Measurements from ENCODE around the gene KDM6A.

The KDM6A gene

GRCh38 chrX:44906041-44906440 lies 33.1 kb downstream of the KDM6A start:
- H2BK5ac ChIP-seq (ENCODE audit: low read depth, low read length, poor library complexity, severe bottlenecking), result no peak overlapping the region

GRCh38 chrX:44906542-44906941 lies 33.6 kb downstream of the KDM6A start:
- Histone ChIP-seq H2BK15ac (ENCODE audit: low read depth, poor library complexity, severe bottlenecking) (no peak overlapping the region), H4K8ac (ENCODE audit: low read length) (no peak overlapping the region), H3K18ac (ENCODE audit: low read depth in 1 of 2, low read length in 2 of 2) (no peak overlapping the region), H3K23ac (ENCODE audit: low read length in 2 of 2) (no peak overlapping the region), H3K14ac (ENCODE audit: low read length in 2 of 2) (no peak overlapping the region), H3K27ac (ENCODE audit: low read length, poor library complexity, severe bottlenecking) (no peak overlapping the region), H3K9me3 (ENCODE audit: control insufficient read depth, low read length) (peaks cover 7% of the 10 kb centered on the region), H3K27me3 (ENCODE audit: control insufficient read depth in 1 of 2, insufficient read depth in 1 of 2, low read length in 2 of 2) (no peaks in the 10 kb centered on the region), H3K4me1 (ENCODE audit: control insufficient read depth, insufficient read depth, low read depth, low read length) (no peaks in the 10 kb centered on the region), H2BK12ac (ENCODE audit: low read length in 2 of 2) (no peak overlapping the region), H3K79me1 (replicated peaks; ENCODE audit: low read length, poor library complexity, severe bottlenecking) (no peaks in the 10 kb centered on the region), H2AK5ac (ENCODE audit: low read length, severe bottlenecking) (no peak overlapping the region), H3K4me2 (ENCODE audit: low read length, poor library complexity, severe bottlenecking) (no peak overlapping the region), H2BK5ac (ENCODE audit: low read depth, low read length, poor library complexity, severe bottlenecking) (no peak overlapping the region), H3K9ac (ENCODE audit: low read length) (no peak overlapping the region), H3K36me3 (ENCODE audit: control insufficient read depth in 1 of 2, insufficient read depth in 2 of 2, low read depth in 1 of 2, low read length in 2 of 2) (no peaks in the 10 kb centered on the region), H3K4me3 (ENCODE audit: insufficient read depth in 1 of 2, low read depth in 1 of 2, low read length in 2 of 2) (no peak overlapping the region), H3K4ac (ENCODE audit: low read depth in 1 of 2, low read length in 2 of 2) (no peak overlapping the region), H2BK120ac (ENCODE audit: low read depth, low read length) (no peak overlapping the region), H2AFZ (ENCODE audit: low read depth, low read length) (no peak overlapping the region), H4K91ac (ENCODE audit: low read length) (no peak overlapping the region)
- DNase-seq, result no peak
- WGBS, result 100% methylated on average over 2 of the region's 6 CpGs

More at GRCh38 chrX:44906041-44906440, 33.1 kb downstream of the KDM6A start:
- peaks cover 7% of the 10 kb centered on the region for H3K9me3 ChIP-seq (ENCODE audit: control insufficient read depth, low read length)
- no peak overlapping the region for H3K14ac ChIP-seq (ENCODE audit: low read length in 2 of 2)
- no peak overlapping the region for H3K4me2 ChIP-seq (ENCODE audit: low read length, poor library complexity, severe bottlenecking)
- H3K27ac ChIP-seq (ENCODE audit: low read length, poor library complexity, severe bottlenecking), result no peak overlapping the region
- DNase-seq, result no peak
- no peak overlapping the region for H4K8ac ChIP-seq (ENCODE audit: low read length)
- H3K4me3 ChIP-seq (ENCODE audit: insufficient read depth in 1 of 2, low read depth in 1 of 2, low read length in 2 of 2), result no peak overlapping the region
- no peaks in the 10 kb centered on the region for H3K27me3 ChIP-seq (ENCODE audit: control insufficient read depth in 1 of 2, insufficient read depth in 1 of 2, low read length in 2 of 2)
- no peak overlapping the region for H2AFZ ChIP-seq (ENCODE audit: low read depth, low read length)
- H3K4ac ChIP-seq (ENCODE audit: low read depth in 1 of 2, low read length in 2 of 2), result no peak overlapping the region
- H2BK120ac ChIP-seq (ENCODE audit: low read depth, low read length), result no peak overlapping the region
- H3K4me1 ChIP-seq (ENCODE audit: control insufficient read depth, insufficient read depth, low read depth, low read length), result no peaks in the 10 kb centered on the region
- no peaks in the 10 kb centered on the region for H3K36me3 ChIP-seq (ENCODE audit: control insufficient read depth in 1 of 2, insufficient read depth in 2 of 2, low read depth in 1 of 2, low read length in 2 of 2)
- H4K91ac ChIP-seq (ENCODE audit: low read length), result no peak overlapping the region
- H2BK12ac ChIP-seq (ENCODE audit: low read length in 2 of 2), result no peak overlapping the region
- no peak overlapping the region for H3K23ac ChIP-seq (ENCODE audit: low read length in 2 of 2)
- no peak overlapping the region for H2BK15ac ChIP-seq (ENCODE audit: low read depth, poor library complexity, severe bottlenecking)
- H3K18ac ChIP-seq (ENCODE audit: low read depth in 1 of 2, low read length in 2 of 2), result no peak overlapping the region
- H3K79me1 ChIP-seq (replicated peaks; ENCODE audit: low read length, poor library complexity, severe bottlenecking), result no peaks in the 10 kb centered on the region
- no peak overlapping the region for H3K9ac ChIP-seq (ENCODE audit: low read length)
- H2AK5ac ChIP-seq (ENCODE audit: low read length, severe bottlenecking), result no peak overlapping the region
- 100% methylated on average over 2 of the region's 3 CpGs for WGBS

DNA sequence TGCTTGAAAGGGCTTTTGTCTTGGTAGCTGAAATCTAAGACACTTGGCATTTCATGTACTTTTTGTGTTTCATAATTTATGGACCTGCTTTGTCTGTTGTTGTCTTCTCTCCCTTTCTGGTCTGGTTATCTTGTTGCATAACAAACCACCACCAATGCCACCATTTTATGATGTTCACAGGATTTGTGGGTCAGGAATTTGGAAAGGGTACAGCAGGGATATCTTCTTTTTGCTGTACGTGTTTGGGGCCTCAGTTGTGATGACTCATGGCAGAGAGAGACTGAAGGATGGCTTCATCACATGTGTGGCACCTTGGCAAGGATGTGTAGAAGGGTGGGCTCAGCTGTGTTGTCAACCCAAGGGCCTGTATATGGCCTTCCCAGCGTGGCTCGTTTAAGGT lies 35.2 kb downstream of the KDM6A start:
- no peak overlapping the region for H3K18ac ChIP-seq (ENCODE audit: low read depth in 1 of 2, low read length in 2 of 2)
- no peak overlapping the region for H2AK5ac ChIP-seq (ENCODE audit: low read length, severe bottlenecking)
- H2BK12ac ChIP-seq (ENCODE audit: low read length in 2 of 2), result no peak overlapping the region
- H3K4me1 ChIP-seq (ENCODE audit: control insufficient read depth, insufficient read depth, low read depth, low read length), result no peaks in the 10 kb centered on the region
- no peak overlapping the region for H3K4me2 ChIP-seq (ENCODE audit: low read length, poor library complexity, severe bottlenecking)
- no peak overlapping the region for H2BK5ac ChIP-seq (ENCODE audit: low read depth, low read length, poor library complexity, severe bottlenecking)
- no peaks in the 10 kb centered on the region for H3K27me3 ChIP-seq (ENCODE audit: control insufficient read depth in 1 of 2, insufficient read depth in 1 of 2, low read length in 2 of 2)
- no peak overlapping the region for H3K4ac ChIP-seq (ENCODE audit: low read depth in 1 of 2, low read length in 2 of 2)
- H3K4me3 ChIP-seq (ENCODE audit: insufficient read depth in 1 of 2, low read depth in 1 of 2, low read length in 2 of 2), result no peak overlapping the region
- no peak overlapping the region for H4K8ac ChIP-seq (ENCODE audit: low read length)
- H2BK15ac ChIP-seq (ENCODE audit: low read depth, poor library complexity, severe bottlenecking), result no peak overlapping the region
- DNase-seq, result no peak
- H4K91ac ChIP-seq (ENCODE audit: low read length), result no peak overlapping the region
- no peaks in the 10 kb centered on the region for H3K79me1 ChIP-seq (replicated peaks; ENCODE audit: low read length, poor library complexity, severe bottlenecking)
- H3K27ac ChIP-seq (ENCODE audit: low read length, poor library complexity, severe bottlenecking), result no peak overlapping the region
- no peak overlapping the region for H2BK120ac ChIP-seq (ENCODE audit: low read depth, low read length)
- no peak overlapping the region for H3K14ac ChIP-seq (ENCODE audit: low read length in 2 of 2)
- no peak overlapping the region for H2AFZ ChIP-seq (ENCODE audit: low read depth, low read length)
- H3K9ac ChIP-seq (ENCODE audit: low read length), result no peak overlapping the region
- no peaks in the 10 kb centered on the region for H3K36me3 ChIP-seq (ENCODE audit: control insufficient read depth in 1 of 2, insufficient read depth in 2 of 2, low read depth in 1 of 2, low read length in 2 of 2)
- H3K23ac ChIP-seq (ENCODE audit: low read length in 2 of 2), result no peak overlapping the region
- 73% methylated on average over 3 of the region's 3 CpGs for WGBS
- H3K9me3 ChIP-seq (ENCODE audit: control insufficient read depth, low read length), result peaks cover under 1% of the 10 kb centered on the region

GRCh38 chrX:44908827-44909226 lies 35.8 kb downstream of the KDM6A start:
- no peak overlapping the region for H3K9ac ChIP-seq (ENCODE audit: low read length)
- H3K4me3 ChIP-seq (ENCODE audit: insufficient read depth in 1 of 2, low read depth in 1 of 2, low read length in 2 of 2), result no peak overlapping the region
- H3K23ac ChIP-seq (ENCODE audit: low read length in 2 of 2), result no peak overlapping the region
- no peaks in the 10 kb centered on the region for H3K79me1 ChIP-seq (replicated peaks; ENCODE audit: low read length, poor library complexity, severe bottlenecking)
- H4K91ac ChIP-seq (ENCODE audit: low read length), result no peak overlapping the region
- no peak overlapping the region for H2BK120ac ChIP-seq (ENCODE audit: low read depth, low read length)
- H3K4me1 ChIP-seq (ENCODE audit: control insufficient read depth, insufficient read depth, low read depth, low read length), result no peaks in the 10 kb centered on the region
- no peak overlapping the region for H2AK5ac ChIP-seq (ENCODE audit: low read length, severe bottlenecking)
- H2BK12ac ChIP-seq (ENCODE audit: low read length in 2 of 2), result no peak overlapping the region
- H4K8ac ChIP-seq (ENCODE audit: low read length), result no peak overlapping the region
- H3K18ac ChIP-seq (ENCODE audit: low read depth in 1 of 2, low read length in 2 of 2), result no peak overlapping the region
- WGBS, result no CpG with 5 or more reads among the region's 3 CpGs
- H3K4me2 ChIP-seq (ENCODE audit: low read length, poor library complexity, severe bottlenecking), result no peak overlapping the region
- H3K9me3 ChIP-seq (ENCODE audit: control insufficient read depth, low read length), result no peaks in the 10 kb centered on the region
- H3K27me3 ChIP-seq (ENCODE audit: control insufficient read depth in 1 of 2, insufficient read depth in 1 of 2, low read length in 2 of 2), result no peaks in the 10 kb centered on the region
- no peak overlapping the region for H3K4ac ChIP-seq (ENCODE audit: low read depth in 1 of 2, low read length in 2 of 2)
- H2AFZ ChIP-seq (ENCODE audit: low read depth, low read length), result no peak overlapping the region
- no peak for DNase-seq
- no peak overlapping the region for H2BK5ac ChIP-seq (ENCODE audit: low read depth, low read length, poor library complexity, severe bottlenecking)
- H2BK15ac ChIP-seq (ENCODE audit: low read depth, poor library complexity, severe bottlenecking), result no peak overlapping the region
- peaks cover 0 to 3% of the 10 kb centered on the region in 2 experiments for H3K36me3 ChIP-seq (ENCODE audit: control insufficient read depth in 1 of 2, insufficient read depth in 2 of 2, low read depth in 1 of 2, low read length in 2 of 2)
- H3K14ac ChIP-seq (ENCODE audit: low read length in 2 of 2), result no peak overlapping the region
- no peak overlapping the region for H3K27ac ChIP-seq (ENCODE audit: low read length, poor library complexity, severe bottlenecking)

All from mesenchymal stem cell (in vitro differentiated cells and primary cell).